Panc1 (cell line): Measurements from ENCODE around the gene DDX1. TPM values are rescaled to one million over a fixed set of nuclear protein-coding genes. Genes with fewer than 3 reads are reported as not detected.

Source experiments
- ATAC-seq: fragments of 200-7000 bp; cut with Tn5 transposase; 2 replicates; pipeline ENCODE4 v1.9.1; 2020; ENCODE audit warnings: mild to moderate bottlenecking, moderate library complexity
- BruUV-seq: library from RNA; stranded (reverse); fragments of 400-500 nt; replicated peaks from 2 replicates; lab custom pipeline; 2021; lab: Mats Ljungman, UMichigan
- CTCF ChIA-PET: fragments of 300-600 bp; sonication (Branson Sonifier 250); formaldehyde crosslinking; loops from one replicate; lab custom pipeline; 2022; ENCODE audit warnings: antibody characterized with exemption; lab: Charles Lee
- POLR2A ChIA-PET: fragments of 300-600 bp; sonication (Branson Sonifier 250); formaldehyde crosslinking; loops from one replicate; lab custom pipeline; 2022; ENCODE audit warnings: antibody characterized with exemption; lab: Charles Lee
- DNase-seq: peaks from one replicate; pipeline ENCODE4 v3.0.0-alpha.2; 2010; ENCODE audit warnings: low read depth, low spot score
- H3K27ac ChIP-seq: 2 replicates; pipeline ENCODE4 v1.5.1; 2011; ENCODE audit warnings: mild to moderate bottlenecking, low read length, inconsistent platforms
- H3K27me3 ChIP-seq: fragments of 200-500 bp; sonication (Bioruptor generic); 2 replicates; pipeline ENCODE4 v1.6.0; 2014; ENCODE audit warnings: low read length, inconsistent platforms; ENCODE audit not compliant: control insufficient read depth, insufficient read depth
- H3K36me3 ChIP-seq: fragments of 200-500 bp; sonication (Bioruptor generic); 2 replicates; pipeline ENCODE4 v1.5.1; 2014; ENCODE audit warnings: inconsistent platforms, mild to moderate bottlenecking, low read length, moderate library complexity; ENCODE audit not compliant: control insufficient read depth, insufficient read depth
- H3K4me1 ChIP-seq: 2 replicates; pipeline ENCODE4 v1.5.1; 2011; ENCODE audit warnings: inconsistent platforms, mild to moderate bottlenecking, low read length, moderate library complexity; ENCODE audit not compliant: control insufficient read depth, insufficient read depth
- H3K4me3 ChIP-seq, 2 experiments: 2 replicates each; pipeline ENCODE4 v1.5.1; 2011 to 2012; ENCODE audit warnings: low read depth in 2 of 2, low read length in 2 of 2, mild to moderate bottlenecking in 2 of 2, inconsistent platforms in 1 of 2, moderate library complexity in 1 of 2
- H3K9me3 ChIP-seq: fragments of 200-500 bp; sonication (Bioruptor generic); 2 replicates; pipeline ENCODE4 v1.5.1; 2014; ENCODE audit warnings: low read depth, mild to moderate bottlenecking, inconsistent platforms, low read length, moderate library complexity; ENCODE audit not compliant: control insufficient read depth, insufficient read depth
- POLR2AphosphoS5 ChIP-seq: IDR thresholded peaks from 2 replicates; pipeline ENCODE4 v1.6.1; 2012; ENCODE audit warnings: mild to moderate bottlenecking, low read depth, low read length, moderate library complexity
- SIN3A ChIP-seq: IDR thresholded peaks from 2 replicates; pipeline ENCODE4 v1.6.1; 2012; ENCODE audit warnings: low read depth, mild to moderate bottlenecking, low read length, moderate library complexity, borderline replicate concordance; ENCODE audit not compliant: insufficient read depth
- TCF7L2 ChIP-seq: IDR thresholded peaks from 2 replicates; pipeline ENCODE4 v1.6.1; 2011; ENCODE audit warnings: mild to moderate bottlenecking, low read depth, low read length, inconsistent platforms
- in situ Hi-C: cut with HindIII; loops from 2 replicates; pipeline ENCODE4 v1.10.0; 2016; ENCODE audit warnings: low sequenced_read_pairs, low pct_unique_long_range_greater_than_20kb
- intact Hi-C: fragments of 100-400 bp; cut with micrococcal nuclease; formaldehyde crosslinking; loops from one replicate; pipeline ENCODE4 v1.10.0; 2022; ENCODE audit not compliant: unreplicated experiment
- total RNA-seq: library from RNA; stranded (reverse); gene quantifications from one replicate; pipeline ENCODE4 v1.2.1, GENCODE V29; 2021; ENCODE audit not compliant: unreplicated experiment
- TF ChIP-seq, protein P1 (sequence below), 2 experiments: IDR thresholded peaks; 2 replicates each; pipeline ENCODE4 v1.6.1; 2011 to 2012; ENCODE audit warnings: low read depth in 2 of 2, control low read depth in 1 of 2, low read length in 1 of 2, mild to moderate bottlenecking in 1 of 2, moderate library complexity in 1 of 2; ENCODE audit not compliant: insufficient read depth in 1 of 2
- TF ChIP-seq, protein P2 (sequence below): fragments of 450-650 bp; IDR thresholded peaks from 2 replicates; pipeline ENCODE4 v1.5.1; 2017; ENCODE audit warnings: mild to moderate bottlenecking

DDX1 gene
- total RNA-seq, 1 experiment from 2014 or later, result 102 TPM

DNA sequence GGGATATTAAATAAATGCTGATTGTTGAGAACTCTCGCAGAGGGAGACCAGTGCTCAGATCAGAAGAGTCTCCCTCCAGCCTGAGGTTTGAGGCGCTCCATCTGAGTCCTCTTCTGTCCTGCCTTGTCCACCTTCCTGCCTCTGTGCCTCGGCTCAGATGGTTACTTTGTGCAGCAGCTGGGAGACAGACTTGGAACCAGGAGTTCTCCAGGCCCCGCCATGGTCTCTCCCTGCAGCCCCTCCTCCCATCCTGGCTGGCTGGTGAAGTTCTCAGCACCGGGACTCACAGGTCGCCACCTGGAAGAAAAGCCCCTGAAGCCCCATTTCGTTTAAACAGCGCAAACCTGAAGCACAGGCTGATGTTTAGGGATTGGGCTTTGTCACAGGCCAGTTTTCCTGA lies 60.6 kb downstream of the DDX1 start:
- ATAC-seq, result no peak
- Histone ChIP-seq H3K4me3 (no peak overlapping the region), H3K27me3 (no peaks in the 10 kb centered on the region), H3K9me3 (no peaks in the 10 kb centered on the region), H3K27ac (no peak overlapping the region), H3K36me3 (no peaks in the 10 kb centered on the region), H3K4me1 (no peaks in the 10 kb centered on the region)
- BruUV-seq, result no TSS peak
- ChIA-PET CTCF (no interaction called here), POLR2A (no interaction called here)
- TF ChIP-seq, protein P1, sequence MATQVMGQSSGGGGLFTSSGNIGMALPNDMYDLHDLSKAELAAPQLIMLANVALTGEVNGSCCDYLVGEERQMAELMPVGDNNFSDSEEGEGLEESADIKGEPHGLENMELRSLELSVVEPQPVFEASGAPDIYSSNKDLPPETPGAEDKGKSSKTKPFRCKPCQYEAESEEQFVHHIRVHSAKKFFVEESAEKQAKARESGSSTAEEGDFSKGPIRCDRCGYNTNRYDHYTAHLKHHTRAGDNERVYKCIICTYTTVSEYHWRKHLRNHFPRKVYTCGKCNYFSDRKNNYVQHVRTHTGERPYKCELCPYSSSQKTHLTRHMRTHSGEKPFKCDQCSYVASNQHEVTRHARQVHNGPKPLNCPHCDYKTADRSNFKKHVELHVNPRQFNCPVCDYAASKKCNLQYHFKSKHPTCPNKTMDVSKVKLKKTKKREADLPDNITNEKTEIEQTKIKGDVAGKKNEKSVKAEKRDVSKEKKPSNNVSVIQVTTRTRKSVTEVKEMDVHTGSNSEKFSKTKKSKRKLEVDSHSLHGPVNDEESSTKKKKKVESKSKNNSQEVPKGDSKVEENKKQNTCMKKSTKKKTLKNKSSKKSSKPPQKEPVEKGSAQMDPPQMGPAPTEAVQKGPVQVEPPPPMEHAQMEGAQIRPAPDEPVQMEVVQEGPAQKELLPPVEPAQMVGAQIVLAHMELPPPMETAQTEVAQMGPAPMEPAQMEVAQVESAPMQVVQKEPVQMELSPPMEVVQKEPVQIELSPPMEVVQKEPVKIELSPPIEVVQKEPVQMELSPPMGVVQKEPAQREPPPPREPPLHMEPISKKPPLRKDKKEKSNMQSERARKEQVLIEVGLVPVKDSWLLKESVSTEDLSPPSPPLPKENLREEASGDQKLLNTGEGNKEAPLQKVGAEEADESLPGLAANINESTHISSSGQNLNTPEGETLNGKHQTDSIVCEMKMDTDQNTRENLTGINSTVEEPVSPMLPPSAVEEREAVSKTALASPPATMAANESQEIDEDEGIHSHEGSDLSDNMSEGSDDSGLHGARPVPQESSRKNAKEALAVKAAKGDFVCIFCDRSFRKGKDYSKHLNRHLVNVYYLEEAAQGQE (IDR thresholded peaks at IDR 0.05; ENCODE audit: insufficient read depth in 1 of 2, low read depth in 2 of 2, low read length in 1 of 2), result no peak
- TF ChIP-seq SIN3A (no peak), TCF7L2 (no peak), POLR2AphosphoS5 (no peak)
- TF ChIP-seq, protein P2, sequence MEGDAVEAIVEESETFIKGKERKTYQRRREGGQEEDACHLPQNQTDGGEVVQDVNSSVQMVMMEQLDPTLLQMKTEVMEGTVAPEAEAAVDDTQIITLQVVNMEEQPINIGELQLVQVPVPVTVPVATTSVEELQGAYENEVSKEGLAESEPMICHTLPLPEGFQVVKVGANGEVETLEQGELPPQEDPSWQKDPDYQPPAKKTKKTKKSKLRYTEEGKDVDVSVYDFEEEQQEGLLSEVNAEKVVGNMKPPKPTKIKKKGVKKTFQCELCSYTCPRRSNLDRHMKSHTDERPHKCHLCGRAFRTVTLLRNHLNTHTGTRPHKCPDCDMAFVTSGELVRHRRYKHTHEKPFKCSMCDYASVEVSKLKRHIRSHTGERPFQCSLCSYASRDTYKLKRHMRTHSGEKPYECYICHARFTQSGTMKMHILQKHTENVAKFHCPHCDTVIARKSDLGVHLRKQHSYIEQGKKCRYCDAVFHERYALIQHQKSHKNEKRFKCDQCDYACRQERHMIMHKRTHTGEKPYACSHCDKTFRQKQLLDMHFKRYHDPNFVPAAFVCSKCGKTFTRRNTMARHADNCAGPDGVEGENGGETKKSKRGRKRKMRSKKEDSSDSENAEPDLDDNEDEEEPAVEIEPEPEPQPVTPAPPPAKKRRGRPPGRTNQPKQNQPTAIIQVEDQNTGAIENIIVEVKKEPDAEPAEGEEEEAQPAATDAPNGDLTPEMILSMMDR, result no peak
- in situ Hi-C loops, result no loop called here
- no peak for DNase-seq
- intact Hi-C loops, result no loop called here

DNA sequence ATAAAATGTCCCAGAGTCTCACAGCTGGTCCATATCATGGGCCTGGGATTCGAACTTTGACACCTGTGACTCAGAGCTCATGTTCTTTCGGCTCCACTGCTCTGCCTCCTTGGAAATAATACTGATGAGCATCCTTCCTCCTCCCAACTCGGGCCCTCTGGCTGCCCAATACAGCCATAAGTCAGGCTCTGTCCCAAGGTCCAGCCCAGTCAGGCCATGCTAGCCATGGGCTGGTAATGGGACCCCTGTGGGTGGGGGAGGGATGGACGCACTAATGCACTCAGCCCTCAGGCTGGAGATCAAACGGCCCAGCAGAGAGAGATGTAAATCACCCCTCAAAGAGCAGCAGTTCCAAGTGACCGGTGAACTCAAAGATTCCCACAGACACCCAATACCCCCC lies 61.1 kb downstream of the DDX1 start:
- intact Hi-C loops, result no loop called here
- Histone ChIP-seq H3K9me3 (no peaks in the 10 kb centered on the region), H3K4me1 (no peaks in the 10 kb centered on the region), H3K27ac (no peak overlapping the region), H3K27me3 (no peaks in the 10 kb centered on the region), H3K4me3 (no peak overlapping the region), H3K36me3 (no peaks in the 10 kb centered on the region)
- DNase-seq (no peak), ATAC-seq (no peak)
- in situ Hi-C loops, result no loop called here
- ChIA-PET CTCF (no interaction called here), POLR2A (no interaction called here)
- BruUV-seq, result no TSS peak
- TF ChIP-seq, protein P2, result no peak
- TF ChIP-seq, protein P1 (IDR thresholded peaks at IDR 0.05; ENCODE audit: insufficient read depth in 1 of 2, low read depth in 2 of 2, low read length in 1 of 2), result no peak
- no peak for TF ChIP-seq POLR2AphosphoS5
- no peak for TF ChIP-seq SIN3A
- TF ChIP-seq TCF7L2, result no peak
